H9 (cell line): Measurements from ENCODE around the gene PFKL. TPM values are rescaled to one million over a fixed set of nuclear protein-coding genes. Genes with fewer than 3 reads are reported as not detected.

ENCODE experiments used
- DNase-seq: peaks from one replicate; pipeline ENCODE4 v3.0.0-alpha.2; 2017
- H2AFZ ChIP-seq: one replicate; pipeline ENCODE4 v1.6.1; 2013; ENCODE audit warnings: mild to moderate bottlenecking, low read length, control low read depth, moderate library complexity
- H2AK5ac ChIP-seq: 2 replicates; pipeline ENCODE4 v1.6.1; 2013; ENCODE audit warnings: low read length, control low read depth, mixed read lengths; ENCODE audit not compliant: insufficient read length
- H2BK120ac ChIP-seq: one replicate; pipeline ENCODE4 v1.6.1; 2013; ENCODE audit warnings: low read depth, mild to moderate bottlenecking, low read length, control low read depth, inconsistent platforms; ENCODE audit not compliant: poor library complexity, severe bottlenecking
- H2BK12ac ChIP-seq: 2 replicates; pipeline ENCODE4 v1.6.1; 2013; ENCODE audit warnings: low read length, control low read depth, mixed read lengths, low read depth; ENCODE audit not compliant: insufficient read length
- H2BK15ac ChIP-seq: 2 replicates; pipeline ENCODE4 v1.6.1; 2013; ENCODE audit warnings: low read depth, low read length, control low read depth
- H2BK20ac ChIP-seq: one replicate; pipeline ENCODE4 v1.6.1; 2013; ENCODE audit warnings: low read depth, mild to moderate bottlenecking, low read length, control low read depth, inconsistent platforms; ENCODE audit not compliant: poor library complexity, severe bottlenecking
- H2BK5ac ChIP-seq: 2 replicates; pipeline ENCODE4 v1.6.1; 2013; ENCODE audit warnings: low read length, control low read depth, mixed read lengths; ENCODE audit not compliant: insufficient read length
- H3K14ac ChIP-seq: 2 replicates; pipeline ENCODE4 v1.6.1; 2013; ENCODE audit warnings: low read length, control low read depth; ENCODE audit not compliant: insufficient read depth
- H3K18ac ChIP-seq: 2 replicates; pipeline ENCODE4 v1.6.1; 2013; ENCODE audit warnings: low read depth, mild to moderate bottlenecking, mixed read lengths, low read length, control low read depth; ENCODE audit not compliant: insufficient read length
- H3K23ac ChIP-seq: 2 replicates; pipeline ENCODE4 v1.6.1; 2013; ENCODE audit warnings: low read length, control low read depth, mixed read lengths, low read depth; ENCODE audit not compliant: insufficient read length
- H3K23me2 ChIP-seq: 2 replicates; pipeline ENCODE4 v1.6.1; 2013; ENCODE audit warnings: low read depth, mild to moderate bottlenecking, mixed read lengths, low read length, control low read depth; ENCODE audit not compliant: insufficient read length, poor library complexity, severe bottlenecking
- H3K27ac ChIP-seq: 2 replicates; pipeline ENCODE4 v1.5.1; 2013; ENCODE audit warnings: low read length, control low read depth, mixed read lengths, low read depth; ENCODE audit not compliant: insufficient read length
- H3K27me3 ChIP-seq: 2 replicates; pipeline ENCODE4 v1.6.1; 2013; ENCODE audit warnings: low read length, control low read depth, inconsistent platforms; ENCODE audit not compliant: insufficient read depth
- H3K4ac ChIP-seq: 2 replicates; pipeline ENCODE4 v1.6.1; 2013; ENCODE audit warnings: low read depth, mild to moderate bottlenecking, control low read depth, inconsistent platforms, low read length, moderate library complexity
- H3K4me1 ChIP-seq: 2 replicates; pipeline ENCODE4 v1.6.1; 2013; ENCODE audit warnings: low read length, control low read depth, inconsistent platforms; ENCODE audit not compliant: insufficient read depth
- H3K4me2 ChIP-seq: 2 replicates; pipeline ENCODE4 v1.6.1; 2013; ENCODE audit warnings: low read length, control low read depth, mixed read lengths; ENCODE audit not compliant: insufficient read length, insufficient read depth
- H3K56ac ChIP-seq: 2 replicates; pipeline ENCODE4 v1.6.1; 2013; ENCODE audit warnings: low read depth, mild to moderate bottlenecking, mixed read lengths, low read length, control low read depth; ENCODE audit not compliant: insufficient read length
- H3K79me1 ChIP-seq: 2 replicates; pipeline ENCODE4 v1.6.1; 2013; ENCODE audit warnings: low read depth, mild to moderate bottlenecking, moderate library complexity, low read length, control low read depth, inconsistent platforms; ENCODE audit not compliant: insufficient read depth, poor library complexity, severe bottlenecking
- H3K79me2 ChIP-seq: 2 replicates; pipeline ENCODE4 v1.6.1; 2013; ENCODE audit warnings: low read length, control low read depth, inconsistent platforms; ENCODE audit not compliant: insufficient read depth
- H3K9ac ChIP-seq: 2 replicates; pipeline ENCODE4 v1.6.1; 2013; ENCODE audit warnings: low read length, control low read depth, mixed read lengths; ENCODE audit not compliant: insufficient read length; ENCODE audit errors: extremely low read depth
- H3K9me3 ChIP-seq: one replicate; pipeline ENCODE4 v1.6.1; 2013; ENCODE audit warnings: low read depth, low read length, inconsistent platforms; ENCODE audit not compliant: control insufficient read depth
- H3T11ph ChIP-seq: one replicate; pipeline ENCODE4 v1.6.1; 2013; ENCODE audit warnings: mild to moderate bottlenecking, low read length, control low read depth, inconsistent platforms
- H4K20me1 ChIP-seq: one replicate; pipeline ENCODE4 v1.6.1; 2013; ENCODE audit not compliant: control insufficient read depth, insufficient read length, insufficient read depth
- H4K5ac ChIP-seq: 2 replicates; pipeline ENCODE4 v1.6.1; 2013; ENCODE audit warnings: low read depth, mild to moderate bottlenecking, mixed read lengths, low read length, control low read depth; ENCODE audit not compliant: insufficient read length
- H4K8ac ChIP-seq: replicated peaks from 2 replicates; pipeline ENCODE4 v1.6.1; 2013; ENCODE audit warnings: low read length, control low read depth, mixed read lengths, low read depth; ENCODE audit not compliant: insufficient read length
- H4K91ac ChIP-seq: 2 replicates; pipeline ENCODE4 v1.6.1; 2013; ENCODE audit warnings: low read depth, mild to moderate bottlenecking, moderate library complexity, mixed read lengths, low read length, control low read depth; ENCODE audit not compliant: insufficient read length
- H3K27ac Mint-ChIP-seq, 3 experiments: 2 replicates in 2 of 3; 3 replicates in 1 of 3; pipeline ENCODE4 v1.8.0; 2020 to 2021; ENCODE audit warnings: mixed read lengths in 3 of 3, mild to moderate bottlenecking in 1 of 3, moderate library complexity in 1 of 3
- H3K27me3 Mint-ChIP-seq: 2 replicates; pipeline ENCODE4 v1.8.0; 2021; ENCODE audit warnings: low read depth, mild to moderate bottlenecking, moderate library complexity, mixed read lengths
- H3K36me3 Mint-ChIP-seq, 3 experiments: 2 replicates in 2 of 3; 3 replicates in 1 of 3; pipeline ENCODE4 v1.8.0; 2020 to 2021; ENCODE audit warnings: low read depth in 3 of 3, mixed read lengths in 3 of 3; ENCODE audit not compliant: insufficient read depth in 1 of 3
- H3K4me1 Mint-ChIP-seq, 2 experiments: 2 replicates each; pipeline ENCODE4 v1.8.0; 2020; ENCODE audit warnings: mixed read lengths in 2 of 2
- H3K4me3 Mint-ChIP-seq, 2 experiments: 2 replicates in 1 of 2; 3 replicates in 1 of 2; pipeline ENCODE4 v1.8.0; 2020 to 2021; ENCODE audit warnings: mild to moderate bottlenecking in 2 of 2, mixed read lengths in 2 of 2, moderate library complexity in 1 of 2
- H3K9me3 Mint-ChIP-seq, 2 experiments: 2 replicates in 1 of 2; 3 replicates in 1 of 2; pipeline ENCODE4 v1.8.0; 2020; ENCODE audit warnings: mild to moderate bottlenecking in 2 of 2, mixed read lengths in 2 of 2, moderate library complexity in 1 of 2
- CTCF ChIP-seq: fragments of 200-600 bp; sonication (generic); conservative IDR thresholded peaks from 3 replicates; pipeline ENCODE4 v1.8.0; 2021; ENCODE audit warnings: antibody characterized with exemption, mild to moderate bottlenecking
- WGBS: extraction: QIAGEN DNeasy Blood & Tissue Kit; methylation state at CpG from one replicate; pipeline ENCODE4 v1.1.7; 2013; ENCODE audit warnings: missing lambda C conversion rate, low lambda C conversion rate, mixed read lengths; ENCODE audit not compliant: insufficient read length; ENCODE audit errors: extremely low coverage; 5-methylcytosine and 5-hydroxymethylcytosine counted together
- total RNA-seq: library from RNA; stranded (reverse); gene quantifications from 2 replicates; pipeline ENCODE4 v1.2.1, GENCODE V29; 2021

The PFKL gene
- total RNA-seq, 1 experiment from 2014 or later: 107 TPM

- Mint-ChIP-seq H3K4me3 (no peak overlapping the region; a peak in 1 of 5 replicates), H3K4me1 (no peaks in the 10 kb centered on the region), H3K36me3 (peaks cover 0 to 10% (median 7%) of the 10 kb centered on the region in 3 experiments; a peak in 5 of 7 replicates), H3K27me3 (no peaks in the 10 kb centered on the region), H3K27ac (no peak overlapping the region), H3K9me3 (no peaks in the 10 kb centered on the region)
- Histone ChIP-seq H2BK12ac (no peak overlapping the region), H4K5ac (no peak overlapping the region), H3K79me2 (no peaks in the 10 kb centered on the region), H3K9ac (no peak overlapping the region), H2BK5ac (no peak overlapping the region), H2AFZ (no peak overlapping the region), H3T11ph (no peak overlapping the region), H3K23ac (no peak overlapping the region), H3K79me1 (no peaks in the 10 kb centered on the region), H2BK20ac (no peak overlapping the region), H4K8ac (no peak overlapping the region), H2AK5ac (no peak overlapping the region), H3K4me2 (no peak overlapping the region), H4K91ac (no peak overlapping the region), H3K56ac (no peak overlapping the region), H4K20me1 (no peaks in the 10 kb centered on the region), H3K27me3 (no peaks in the 10 kb centered on the region), H3K14ac (no peak overlapping the region), H3K27ac (no peak overlapping the region), H3K4ac (no peak overlapping the region), H3K9me3 (no peaks in the 10 kb centered on the region), H3K4me1 (no peaks in the 10 kb centered on the region), H3K23me2 (no peaks in the 10 kb centered on the region), H2BK120ac (no peak overlapping the region), H2BK15ac (no peak overlapping the region), H3K18ac (no peak overlapping the region)
- WGBS: no CpG with 5 or more reads among the region's 11 CpGs
- no peak for TF ChIP-seq CTCF
- no peak for DNase-seq
Measured at GRCh38 chr21:44324854-44325107, 24.9 kb downstream of the PFKL start.
